Keratinocyte (primary cell): Measurements from ENCODE around the gene DYDC1. TPM values are rescaled to one million over a fixed set of nuclear protein-coding genes. Genes with fewer than 3 reads are reported as not detected.

Experiments used
- DNase-seq: peaks from one replicate; pipeline ENCODE4 v3.0.0-alpha.2; 2011; ENCODE audit warnings: low read depth, missing footprints, low spot score
- FAIRE-seq: peaks from 2 replicates; lab custom pipeline; 2011; peaks lifted over from hg19 to GRCh38; lab: Jason Lieb, UNC
- H2AFZ ChIP-seq: 2 replicates; pipeline ENCODE4 v1.6.0; 2012; ENCODE audit warnings: low read length, control low read depth, inconsistent platforms; ENCODE audit not compliant: control insufficient read depth
- H3K27ac ChIP-seq: 2 replicates; pipeline ENCODE4 v1.5.1; 2011; ENCODE audit warnings: low read length; ENCODE audit not compliant: control insufficient read depth, insufficient read depth
- H3K27me3 ChIP-seq: 3 replicates; pipeline ENCODE4 v1.6.0; 2011; ENCODE audit warnings: low read length; ENCODE audit not compliant: control insufficient read depth, insufficient read depth; ENCODE audit errors: extremely low read depth
- H3K36me3 ChIP-seq, 2 experiments: 2 replicates in 1 of 2; 3 replicates in 1 of 2; pipeline ENCODE4 v1.5.1; 2011; ENCODE audit warnings: low read length in 2 of 2, mild to moderate bottlenecking in 1 of 2; ENCODE audit not compliant: control insufficient read depth in 2 of 2, insufficient read depth in 2 of 2; ENCODE audit errors: extremely low read depth in 1 of 2
- H3K4me1 ChIP-seq: 3 replicates; pipeline ENCODE4 v1.5.1; 2011; ENCODE audit warnings: low read length; ENCODE audit not compliant: control insufficient read depth, insufficient read depth; ENCODE audit errors: extremely low read depth
- H3K4me2 ChIP-seq: 3 replicates; pipeline ENCODE4 v1.6.0; 2011; ENCODE audit warnings: low read depth, low read length; ENCODE audit not compliant: control insufficient read depth, insufficient read depth; ENCODE audit errors: extremely low read depth
- H3K4me3 ChIP-seq, 3 experiments: fragments of 200-600 bp in 1 of 3; sonication (generic) in 1 of 3; 2 replicates in 2 of 3; 3 replicates in 1 of 3; pipeline ENCODE4 v1.5.1; 2011 to 2016; ENCODE audit warnings: low read length in 3 of 3, mild to moderate bottlenecking in 3 of 3, control low read depth in 2 of 3, inconsistent platforms in 1 of 3, low read depth in 1 of 3, mixed read lengths in 1 of 3, mixed run types in 1 of 3, moderate library complexity in 1 of 3; ENCODE audit not compliant: control insufficient read depth in 2 of 3, insufficient read depth in 2 of 3; ENCODE audit errors: extremely low read depth in 1 of 3
- H3K79me2 ChIP-seq: 2 replicates; pipeline ENCODE4 v1.6.0; 2012; ENCODE audit warnings: low read length; ENCODE audit not compliant: control insufficient read depth, insufficient read depth
- H3K9ac ChIP-seq: 3 replicates; pipeline ENCODE4 v1.6.0; 2011; ENCODE audit warnings: low read length; ENCODE audit not compliant: control insufficient read depth, insufficient read depth; ENCODE audit errors: extremely low read depth
- H3K9me1 ChIP-seq: 3 replicates; pipeline ENCODE4 v1.6.0; 2011; ENCODE audit warnings: low read length; ENCODE audit not compliant: control insufficient read depth, insufficient read depth; ENCODE audit errors: extremely low read depth
- H3K9me3 ChIP-seq: 2 replicates; pipeline ENCODE4 v1.5.1; 2012; ENCODE audit warnings: low read depth, low read length; ENCODE audit not compliant: control insufficient read depth
- H4K20me1 ChIP-seq: 3 replicates; pipeline ENCODE4 v1.6.0; 2011; ENCODE audit warnings: low read length; ENCODE audit not compliant: control insufficient read depth, insufficient read depth; ENCODE audit errors: extremely low read depth
- CTCF ChIP-seq, 3 experiments: IDR thresholded peaks in 1 of 3; conservative IDR thresholded peaks in 1 of 3; optimal IDR thresholded peaks in 1 of 3; 2 replicates in 2 of 3; 3 replicates in 1 of 3; pipeline versions ENCODE3 to v1.5.1; 2011; ENCODE audit warnings: low read length in 3 of 3, mild to moderate bottlenecking in 3 of 3, moderate library complexity in 2 of 3, control low read depth in 1 of 3, inconsistent platforms in 1 of 3; ENCODE audit not compliant: insufficient read depth in 2 of 3; ENCODE audit errors: extremely low read depth in 1 of 3
- EZH2 ChIP-seq: IDR thresholded peaks from one replicate; pipeline ENCODE4 v1.6.1; 2012; ENCODE audit warnings: inconsistent platforms, mild to moderate bottlenecking, low read length, moderate library complexity
- dilution Hi-C: fragments of 300-500 bp; cut with MboI; formaldehyde crosslinking; loops from one replicate; pipeline ENCODE4 v1.7.0; 2020; ENCODE audit warnings: low sequenced_read_pairs; ENCODE audit not compliant: extremely low pct_ligation_motif_present
- polyA plus RNA-seq, 5 experiments: library from polyadenylated mRNA; depleted of rRNA in 3 of 5; stranded (reverse) in 3 of 5; stranded (forward) in 1 of 5; unstranded in 1 of 5; fragments of >200 nt; gene quantifications; 1 replicate in 1 of 5; 2 replicates in 3 of 5; 3 replicates in 1 of 5; pipeline versions ENCODE4 v1.2.1 to v1.2.3, GENCODE V29; 2011 to 2012; ENCODE audit warnings: missing spikeins in 2 of 5, low read depth in 1 of 5, low replicate concordance in 1 of 5

The DYDC1 gene
- polyA plus RNA-seq, 1 donor (not counting 4 experiments of a cell fraction or from before 2014, with no cell fraction given) = not detected

GRCh38 chr10:80351220-80351619 lies 5.3 kb downstream of the DYDC1 start:
- dilution Hi-C loops = loop anchor here (25.0 kb wide), 1 partner anchor 89 kb away; no protein-coding TSS in a partner anchor

GRCh38 chr10:80350251-80350650 lies 6.3 kb downstream of the DYDC1 start:
- Histone ChIP-seq H3K36me3 (no peaks in the 10 kb centered on the region), H3K9me3 (no peaks in the 10 kb centered on the region), H3K9me1 (no peaks in the 10 kb centered on the region), H4K20me1 (no peaks in the 10 kb centered on the region), H3K4me1 (no peaks in the 10 kb centered on the region), H3K4me2 (no peak overlapping the region), H3K4me3 (no peak overlapping the region), H3K27me3 (no peaks in the 10 kb centered on the region), H2AFZ (no peak overlapping the region), H3K79me2 (no peaks in the 10 kb centered on the region), H3K27ac (no peak overlapping the region), H3K9ac (no peak overlapping the region)
- no peak for DNase-seq
- dilution Hi-C loops = loop anchor here (25.0 kb wide), 1 partner anchor 88 kb away; no protein-coding TSS in a partner anchor
- TF ChIP-seq CTCF (optimal IDR thresholded peaks at IDR 0.05 in 1 of 3, IDR thresholded peaks at IDR 0.05 in 1 of 3, conservative IDR thresholded peaks at IDR 0.05 in 1 of 3; ENCODE audit: extremely low read depth in 1 of 3, insufficient read depth in 2 of 3, low read length in 3 of 3) (no peak), EZH2 (no peak)
- FAIRE-seq = no peak

More at GRCh38 chr10:80351220-80351619, 5.3 kb downstream of the DYDC1 start:
- FAIRE-seq = no peak
- Histone ChIP-seq H3K27ac (no peak overlapping the region), H3K27me3 (peaks cover 4% of the 10 kb centered on the region), H3K9me1 (no peaks in the 10 kb centered on the region), H3K9me3 (no peaks in the 10 kb centered on the region), H2AFZ (no peak overlapping the region), H3K4me1 (no peaks in the 10 kb centered on the region), H3K36me3 (no peaks in the 10 kb centered on the region), H3K4me2 (no peak overlapping the region), H4K20me1 (no peaks in the 10 kb centered on the region), H3K9ac (no peak overlapping the region), H3K79me2 (no peaks in the 10 kb centered on the region), H3K4me3 (no peak overlapping the region)
- DNase-seq = no peak
- TF ChIP-seq CTCF (optimal IDR thresholded peaks at IDR 0.05 in 1 of 3, IDR thresholded peaks at IDR 0.05 in 1 of 3, conservative IDR thresholded peaks at IDR 0.05 in 1 of 3; ENCODE audit: extremely low read depth in 1 of 3, insufficient read depth in 2 of 3, low read length in 3 of 3) = no peak
- no peak for TF ChIP-seq EZH2
